CD4-positive, CD25-positive, alpha-beta regulatory T cell (primary cell): ENCODE measurements around the gene OR10P1. TPM values are rescaled to one million over a fixed set of nuclear protein-coding genes. Genes with fewer than 3 reads are reported as not detected.

Experiments
- ATAC-seq, 2 donors: fragments of 150-1000 bp; cut with Tn5 transposase; one replicate each; pipeline ENCODE4 v1.10.0; 2021; ENCODE audit warnings: low read depth in 2 of 2, moderate number of reproducible peaks in 2 of 2, moderate library complexity in 1 of 2
- DNase-seq, 3 donors: peaks; one replicate each; pipeline versions ENCODE4 v3.0.0 to v3.0.0-alpha.2; 2012 to 2022; ENCODE audit warnings: mixed read lengths in 1 of 3
- H3K27ac ChIP-seq: one replicate; pipeline ENCODE4 v1.7.0; 2013; ENCODE audit warnings: mild to moderate bottlenecking, low read length; ENCODE audit not compliant: insufficient read depth, poor library complexity, severe bottlenecking
- H3K27me3 ChIP-seq: one replicate; pipeline ENCODE4 v1.7.0; 2013; ENCODE audit warnings: low read length; ENCODE audit not compliant: control insufficient read depth, insufficient read depth
- H3K36me3 ChIP-seq: one replicate; pipeline ENCODE4 v1.7.0; 2013; ENCODE audit warnings: mild to moderate bottlenecking, low read length, moderate library complexity; ENCODE audit not compliant: control insufficient read depth, insufficient read depth
- H3K4me1 ChIP-seq: 2 replicates; pipeline ENCODE4 v1.7.0; 2013; ENCODE audit warnings: mild to moderate bottlenecking, low read length; ENCODE audit not compliant: insufficient read depth, control insufficient read depth, poor library complexity, severe bottlenecking
- H3K4me3 ChIP-seq: one replicate; pipeline ENCODE4 v1.7.0; 2013; ENCODE audit warnings: low read depth, mild to moderate bottlenecking, low read length, moderate library complexity
- H3K9me3 ChIP-seq, 2 experiments: 1 replicate in 1 of 2; 2 replicates in 1 of 2; pipeline ENCODE4 v1.7.0; 2013; ENCODE audit warnings: low read length in 2 of 2, mild to moderate bottlenecking in 1 of 2, moderate library complexity in 1 of 2; ENCODE audit not compliant: control insufficient read depth in 2 of 2
- H3K27ac Mint-ChIP-seq, 3 donors: one replicate each; pipeline ENCODE4 v1.8.0; 2020 to 2022; ENCODE audit warnings: mild to moderate bottlenecking in 3 of 3, mixed read lengths in 3 of 3, moderate library complexity in 2 of 3
- H3K27me3 Mint-ChIP-seq: one replicate; pipeline ENCODE4 v1.8.0; 2022; ENCODE audit warnings: mild to moderate bottlenecking, mixed read lengths
- H3K36me3 Mint-ChIP-seq: one replicate; pipeline ENCODE4 v1.8.0; 2020; ENCODE audit warnings: mixed read lengths
- H3K4me1 Mint-ChIP-seq, 4 donors: one replicate each; pipeline ENCODE4 v1.8.0; 2020 to 2022; ENCODE audit warnings: mixed read lengths in 4 of 4, mild to moderate bottlenecking in 1 of 4
- H3K4me3 Mint-ChIP-seq, 4 donors: one replicate each; pipeline ENCODE4 v1.8.0; 2020 to 2022; ENCODE audit warnings: mild to moderate bottlenecking in 4 of 4, mixed read lengths in 4 of 4, moderate library complexity in 3 of 4
- H3K9me3 Mint-ChIP-seq, 7 donors: one replicate each; pipeline ENCODE4 v1.8.0; 2020 to 2022; ENCODE audit warnings: mixed read lengths in 7 of 7, mild to moderate bottlenecking in 3 of 7, moderate library complexity in 2 of 7
- polyA plus RNA-seq, 4 donors: library from polyadenylated mRNA; unstranded; fragments of 300-500 nt; fragmentation: Illumina TruSeq; gene quantifications; one replicate each; pipeline ENCODE4 v1.2.3, GENCODE V29; 2021
- total RNA-seq: library from RNA; stranded (reverse); gene quantifications from one replicate; pipeline ENCODE4 v1.2.3, GENCODE V29; 2022

The OR10P1 gene
- total and polyA plus RNA-seq, 5 donors from 2014 or later, result not detected

GRCh38 chr12:55663391-55663790 lies 26.7 kb downstream of the OR10P1 start:
- H3K9me3 ChIP-seq, result no peaks in the 10 kb centered on the region
- H3K27ac Mint-ChIP-seq, result no peak overlapping the region
- no peaks in the 10 kb centered on the region for H3K4me1 ChIP-seq
- no peak for ATAC-seq
- DNase-seq, result no peak
- no peaks in the 10 kb centered on the region for H3K9me3 Mint-ChIP-seq
- peaks cover 22% of the 10 kb centered on the region for H3K27me3 Mint-ChIP-seq
- H3K4me3 ChIP-seq, result no peak overlapping the region
- H3K4me1 Mint-ChIP-seq, result peaks cover 0 to 3% (median 0%) of the 10 kb centered on the region in 4 donors
- H3K36me3 ChIP-seq, result no peaks in the 10 kb centered on the region
- H3K27ac ChIP-seq, result no peak overlapping the region
- H3K36me3 Mint-ChIP-seq, result no peaks in the 10 kb centered on the region
- H3K4me3 Mint-ChIP-seq, result no peak overlapping the region
- H3K27me3 ChIP-seq, result no peaks in the 10 kb centered on the region

GRCh38 chr12:55664826-55665225 lies 28.1 kb downstream of the OR10P1 start:
- no peak overlapping the region for H3K4me3 Mint-ChIP-seq
- DNase-seq (no peak), ATAC-seq (no peak)
- H3K36me3 ChIP-seq, result no peaks in the 10 kb centered on the region
- H3K4me1 Mint-ChIP-seq, result peaks cover 0 to 3% (median 0%) of the 10 kb centered on the region in 4 donors
- H3K27ac Mint-ChIP-seq, result no peak overlapping the region
- H3K27ac ChIP-seq, result no peak overlapping the region
- H3K9me3 ChIP-seq, result no peaks in the 10 kb centered on the region
- no peaks in the 10 kb centered on the region for H3K9me3 Mint-ChIP-seq
- H3K27me3 ChIP-seq, result no peaks in the 10 kb centered on the region
- no peak overlapping the region for H3K4me3 ChIP-seq
- peaks cover 22% of the 10 kb centered on the region for H3K27me3 Mint-ChIP-seq
- H3K36me3 Mint-ChIP-seq, result no peaks in the 10 kb centered on the region
- no peaks in the 10 kb centered on the region for H3K4me1 ChIP-seq

DNA sequence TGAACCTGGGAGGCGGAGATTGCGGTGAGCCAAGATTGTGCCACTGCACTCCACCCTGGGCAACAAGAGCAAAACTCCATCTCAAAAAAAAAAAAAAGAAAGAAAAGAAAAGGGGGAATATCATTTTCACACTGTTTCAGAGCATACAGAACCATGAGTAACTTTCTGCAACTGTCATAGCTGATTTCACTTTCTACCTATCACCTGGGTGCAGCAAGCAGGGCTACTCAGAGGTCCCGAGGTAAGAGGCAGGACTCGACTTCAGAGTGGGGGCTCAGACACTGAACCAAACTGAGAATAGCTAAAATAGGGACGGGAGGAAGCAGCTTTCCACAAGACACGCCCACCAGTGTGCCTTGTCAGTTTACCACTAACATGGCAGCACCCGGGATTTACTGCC lies 29.8 kb downstream of the OR10P1 start:
- Histone ChIP-seq H3K4me1 (no peaks in the 10 kb centered on the region), H3K9me3 (no peaks in the 10 kb centered on the region), H3K4me3 (no peak overlapping the region), H3K27ac (no peak overlapping the region), H3K36me3 (no peaks in the 10 kb centered on the region), H3K27me3 (no peaks in the 10 kb centered on the region)
- peaks cover 0 to 3% (median 0%) of the 10 kb centered on the region in 4 donors for H3K4me1 Mint-ChIP-seq
- peaks cover 21% of the 10 kb centered on the region for H3K27me3 Mint-ChIP-seq
- no peaks in the 10 kb centered on the region for H3K36me3 Mint-ChIP-seq
- ATAC-seq (no peak), DNase-seq (no peak)
- H3K4me3 Mint-ChIP-seq, result no peak overlapping the region
- H3K27ac Mint-ChIP-seq, result no peak overlapping the region
- H3K9me3 Mint-ChIP-seq, result no peaks in the 10 kb centered on the region

GRCh38 chr12:55670276-55670675 lies 33.6 kb downstream of the OR10P1 start:
- H3K4me3 Mint-ChIP-seq, result no peak overlapping the region
- Histone ChIP-seq H3K27ac (no peak overlapping the region), H3K27me3 (peaks cover 3% of the 10 kb centered on the region), H3K4me3 (no peak overlapping the region), H3K4me1 (no peaks in the 10 kb centered on the region), H3K36me3 (no peaks in the 10 kb centered on the region), H3K9me3 (no peaks in the 10 kb centered on the region)
- H3K27ac Mint-ChIP-seq, result no peak overlapping the region
- DNase-seq, result no peak
- H3K36me3 Mint-ChIP-seq, result no peaks in the 10 kb centered on the region
- H3K9me3 Mint-ChIP-seq, result no peaks in the 10 kb centered on the region
- H3K4me1 Mint-ChIP-seq, result peaks cover 0 to 3% (median 0%) of the 10 kb centered on the region in 4 donors
- H3K27me3 Mint-ChIP-seq, result peaks cover 18% of the 10 kb centered on the region
- ATAC-seq, result no peak

GRCh38 chr12:55671746-55672145 lies 35.1 kb downstream of the OR10P1 start:
- H3K4me1 Mint-ChIP-seq, result no peaks in the 10 kb centered on the region
- H3K4me3 ChIP-seq, result no peak overlapping the region
- no peaks in the 10 kb centered on the region for H3K36me3 ChIP-seq
- no peaks in the 10 kb centered on the region for H3K9me3 Mint-ChIP-seq
- H3K9me3 ChIP-seq, result no peaks in the 10 kb centered on the region
- no peak overlapping the region for H3K27ac ChIP-seq
- no peak for ATAC-seq
- no peak for DNase-seq
- H3K4me3 Mint-ChIP-seq, result no peak overlapping the region
- H3K27ac Mint-ChIP-seq, result no peak overlapping the region
- H3K27me3 ChIP-seq, result peaks cover 6% of the 10 kb centered on the region
- peaks cover 24% of the 10 kb centered on the region for H3K27me3 Mint-ChIP-seq
- H3K36me3 Mint-ChIP-seq, result no peaks in the 10 kb centered on the region
- no peaks in the 10 kb centered on the region for H3K4me1 ChIP-seq

- Mint-ChIP-seq H3K4me1 (no peaks in the 10 kb centered on the region), H3K36me3 (no peaks in the 10 kb centered on the region), H3K9me3 (no peaks in the 10 kb centered on the region), H3K27me3 (peaks cover 26% of the 10 kb centered on the region), H3K4me3 (peak overlapping the region in 1 of 4 donors; percentile 7), H3K27ac (no peak overlapping the region)
- Histone ChIP-seq H3K36me3 (no peaks in the 10 kb centered on the region), H3K9me3 (no peaks in the 10 kb centered on the region), H3K4me1 (no peaks in the 10 kb centered on the region), H3K27me3 (peaks cover 6% of the 10 kb centered on the region), H3K4me3 (no peak overlapping the region), H3K27ac (no peak overlapping the region)
- ATAC-seq (no peak), DNase-seq (no peak)
Observed at GRCh38 chr12:55673638-55674037, 36.9 kb downstream of the OR10P1 start.

DNA sequence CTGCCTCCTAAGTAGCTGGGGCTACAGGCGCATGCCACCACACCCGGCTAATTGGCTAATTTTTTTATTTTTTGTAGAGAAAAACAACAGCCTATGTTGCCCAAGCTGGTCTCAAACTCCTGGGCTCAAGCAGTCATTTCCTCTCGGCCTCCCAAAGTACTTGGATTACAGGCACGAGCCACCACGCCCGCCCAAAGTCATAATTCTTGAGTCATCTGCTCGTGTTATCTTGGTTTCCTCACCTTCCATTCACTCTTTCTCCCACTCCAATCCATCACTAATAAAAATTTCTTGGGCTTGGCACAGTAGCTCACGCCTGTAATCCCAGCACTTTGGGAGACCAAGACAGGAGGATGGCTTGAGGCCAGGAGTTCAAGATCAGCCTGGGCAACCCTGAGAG lies 39.0 kb downstream of the OR10P1 start:
- ATAC-seq (no peak), DNase-seq (no peak)
- Mint-ChIP-seq H3K4me1 (no peaks in the 10 kb centered on the region), H3K9me3 (no peaks in the 10 kb centered on the region), H3K27me3 (peaks cover 41% of the 10 kb centered on the region), H3K36me3 (no peaks in the 10 kb centered on the region), H3K4me3 (no peak overlapping the region), H3K27ac (peak overlapping the region in 1 of 3 donors; percentile 62)
- Histone ChIP-seq H3K27ac (no peak overlapping the region), H3K36me3 (no peaks in the 10 kb centered on the region), H3K9me3 (no peaks in the 10 kb centered on the region), H3K4me1 (no peaks in the 10 kb centered on the region), H3K27me3 (peaks cover 11% of the 10 kb centered on the region), H3K4me3 (no peak overlapping the region)

GRCh38 chr12:55676707-55677106 lies 40.0 kb downstream of the OR10P1 start:
- H3K27me3 Mint-ChIP-seq, result peaks cover 44% of the 10 kb centered on the region
- H3K4me3 Mint-ChIP-seq, result no peak overlapping the region
- H3K27ac Mint-ChIP-seq, result no peak overlapping the region
- DNase-seq, result no peak
- H3K9me3 Mint-ChIP-seq, result no peaks in the 10 kb centered on the region
- peaks cover 11% of the 10 kb centered on the region for H3K27me3 ChIP-seq
- ATAC-seq, result no peak
- H3K9me3 ChIP-seq, result no peaks in the 10 kb centered on the region
- H3K36me3 Mint-ChIP-seq, result no peaks in the 10 kb centered on the region
- H3K36me3 ChIP-seq, result no peaks in the 10 kb centered on the region
- no peaks in the 10 kb centered on the region for H3K4me1 ChIP-seq
- no peak overlapping the region for H3K27ac ChIP-seq
- H3K4me1 Mint-ChIP-seq, result peaks cover 0 to 7% (median 0%) of the 10 kb centered on the region in 4 donors
- no peak overlapping the region for H3K4me3 ChIP-seq
